GM23248 (cell line): ENCODE data around the gene HRK.

Source experiments
- EZH2 ChIP-seq: fragments of 200-600 bp; sonication (generic); IDR thresholded peaks from 2 replicates; pipeline ENCODE4 v1.6.1; 2018; ENCODE audit warnings: antibody characterized with exemption, mild to moderate bottlenecking; ENCODE audit not compliant: insufficient read depth, poor library complexity, severe bottlenecking
- EZH2phosphoT487 ChIP-seq: fragments of 200-600 bp; sonication (generic); IDR thresholded peaks from 2 replicates; pipeline ENCODE4 v1.6.1; 2018; ENCODE audit warnings: antibody characterized with exemption, moderate library complexity, mild to moderate bottlenecking, low read depth; ENCODE audit not compliant: insufficient read depth

DNA sequence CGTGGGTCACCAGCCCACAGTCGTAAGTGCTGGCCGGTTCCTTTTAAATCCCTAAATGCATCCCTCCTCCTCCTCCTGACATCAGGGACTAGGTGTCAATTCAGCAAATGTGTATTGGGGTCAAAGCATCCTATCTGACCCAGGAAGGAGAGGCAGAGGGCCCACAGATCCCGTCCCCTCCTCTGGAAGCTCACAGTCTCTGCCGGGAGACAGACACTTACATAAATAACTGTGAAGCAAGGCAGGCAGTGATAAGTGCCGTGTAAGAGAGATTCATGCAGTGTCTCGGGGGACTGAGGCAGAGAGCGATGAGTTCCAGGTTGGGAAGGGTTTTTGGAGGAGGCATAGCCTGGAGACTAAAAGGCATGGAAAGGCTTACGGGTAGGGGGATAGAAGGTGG is 44.1 kb downstream of the HRK start:
- TF ChIP-seq EZH2 (no peak), EZH2phosphoT487 (no peak)
